Measurements from ENCODE around the gene MLIP. TPM values are rescaled to one million over a fixed set of nuclear protein-coding genes. Genes with fewer than 3 reads are reported as not detected.

The MLIP gene
- total and polyA plus RNA-seq, 10 donors: 0.02 to 0.30 (median 0.07) TPM; not detected in 6

- intact Hi-C loops (cut with DNase I; ENCODE audit: low total_unique reads): no loop called here
- Histone ChIP-seq H3K27ac (no peak overlapping the region), H3K9me3 (peaks cover 0 to 5% (median 0%) of the 10 kb centered on the region in 8 donors), H3K4me3 (no peak overlapping the region), H3K36me3 (no peaks in the 10 kb centered on the region), H3K4me1 (no peaks in the 10 kb centered on the region), H3K27me3 (replicated peaks in 1 of 7) (no peaks in the 10 kb centered on the region)
- DNase-seq: no peak
- TF ChIP-seq POLR2AphosphoS5 (IDR thresholded peaks at IDR 0.05): no peak
- TF ChIP-seq POLR2A (IDR thresholded peaks at IDR 0.05): no peak
- no peak for TF ChIP-seq CTCF (IDR thresholded peaks at IDR 0.05 in 8 of 11, conservative IDR thresholded peaks at IDR 0.05 in 3 of 11)
- 73 to 94% (median 76%) methylated on average over 2 of the region's 2 CpGs for WGBS, 5 donors
These were observed 188.5 kb downstream of the MLIP start for GRCh38 chr6:54299542-54300269.

GRCh38 chr6:54301770-54302169, 190.5 kb downstream of the MLIP start:
- intact Hi-C loops (cut with DNase I; ENCODE audit: low total_unique reads): no loop called here
- Histone ChIP-seq H3K27ac (no peak overlapping the region), H3K4me3 (no peak overlapping the region), H3K4me1 (no peaks in the 10 kb centered on the region), H3K9me3 (no peaks in the 10 kb centered on the region), H3K27me3 (replicated peaks in 1 of 7) (no peaks in the 10 kb centered on the region), H3K36me3 (no peaks in the 10 kb centered on the region)
- TF ChIP-seq POLR2AphosphoS5 (IDR thresholded peaks at IDR 0.05) (no peak), CTCF (IDR thresholded peaks at IDR 0.05 in 8 of 11, conservative IDR thresholded peaks at IDR 0.05 in 3 of 11) (no peak), POLR2A (IDR thresholded peaks at IDR 0.05) (no peak)
- no peak for DNase-seq

GRCh38 chr6:54307439-54307910, 196.2 kb downstream of the MLIP start:
- Histone ChIP-seq H3K9me3 (no peaks in the 10 kb centered on the region), H3K4me1 (no peaks in the 10 kb centered on the region), H3K36me3 (no peaks in the 10 kb centered on the region), H3K4me3 (no peak overlapping the region), H3K27me3 (replicated peaks in 1 of 7) (no peaks in the 10 kb centered on the region), H3K27ac (no peak overlapping the region)
- DNase-seq: no peak
- 62 to 74% (median 69%) methylated on average over 2 of the region's 2 CpGs for WGBS, 5 donors
- intact Hi-C loops (cut with DNase I; ENCODE audit: low total_unique reads): no loop called here
- TF ChIP-seq CTCF (IDR thresholded peaks at IDR 0.05 in 8 of 11, conservative IDR thresholded peaks at IDR 0.05 in 3 of 11): no peak
- TF ChIP-seq POLR2A (IDR thresholded peaks at IDR 0.05): no peak
- no peak for TF ChIP-seq POLR2AphosphoS5 (IDR thresholded peaks at IDR 0.05)

GRCh38 chr6:54308289-54308985, 197.2 kb downstream of the MLIP start, which contains the start of gene TINAG:
Gene TINAG, plus strand, starts transcription at chr6:54308441. Its CDS starts 110 bp downstream, at chr6:54308551.
- Histone ChIP-seq H3K27me3 (replicated peaks in 1 of 7) (no peaks in the 10 kb centered on the region), H3K4me1 (no peaks in the 10 kb centered on the region), H3K4me3 (no peak within 1 kb of the TSS), H3K36me3 (no peaks in the 10 kb centered on the region), H3K9me3 (no peaks in the 10 kb centered on the region), H3K27ac (no peak within 1 kb of the TSS)
- DNase-seq: no peak
- WGBS, 5 donors: 71 to 86% (median 82%) methylated on average over 10 of the region's 10 CpGs
- intact Hi-C loops (cut with DNase I; ENCODE audit: low total_unique reads): no loop called here
- TF ChIP-seq CTCF (IDR thresholded peaks at IDR 0.05 in 8 of 11, conservative IDR thresholded peaks at IDR 0.05 in 3 of 11) (no peak), POLR2AphosphoS5 (IDR thresholded peaks at IDR 0.05) (no peak), POLR2A (IDR thresholded peaks at IDR 0.05) (no peak)

Measured in spleen (tissue), 11 donors.